ENCODE data around the gene TH. TPM values are rescaled to one million over a fixed set of nuclear protein-coding genes. Genes with fewer than 3 reads are reported as not detected.

The TH gene
- total and polyA plus RNA-seq, 9 of the 15 experiments (the other 6 are each of a cell fraction or from before 2014, with no cell fraction given): not detected

- no peak for TF ChIP-seq ZMIZ1 (IDR thresholded peaks at IDR 0.05; ENCODE audit: low read depth in 2 of 2, low read length in 2 of 2)
- no peak for TF ChIP-seq PURB (CRISPR knock-in tag; IDR thresholded peaks at IDR 0.05; ENCODE audit: low read depth)
Observed at GRCh38 chr11:2177076-2177475, 5.5 kb upstream of the TH start (continued).

GRCh38 chr11:2176389-2176900 lies 4.8 kb upstream of the TH start:
- FAIRE-seq: no peak
- no peak overlapping the region for H3K4me2 ChIP-seq (ENCODE audit: insufficient read depth, low read length)
- no peak for DNase-seq (ENCODE audit: extremely low read depth in 1 of 4, low spot score in 3 of 4)
- H3K27me3 ChIP-seq (ENCODE audit: control insufficient read depth in 2 of 2, insufficient read depth in 2 of 2, low read length in 2 of 2): peaks cover 10 to 58% of the 10 kb centered on the region in 2 experiments; a peak in 4 of 5 replicates
- no TSS peak for BruUV-seq (replicated peaks)
- H3K4me1 ChIP-seq (replicated peaks in 1 of 2; ENCODE audit: control insufficient read depth in 2 of 2, insufficient read depth in 2 of 2, low read length in 2 of 2): peaks cover 0 to 6% of the 10 kb centered on the region in 2 experiments; a peak in 2 of 5 replicates
- intact Hi-C loops (cut with micrococcal nuclease) (no loop called here), in situ Hi-C loops (cut with MboI) (no loop called here)
- H3K9ac ChIP-seq (ENCODE audit: insufficient read depth in 1 of 2, low read depth in 2 of 2, low read length in 2 of 2): no peak overlapping the region
- WGBS (ENCODE audit: insufficient coverage, low coverage, missing lambda C conversion rate): 3% methylated on average over 14 of the region's 14 CpGs
- no peaks in the 10 kb centered on the region for H3K36me3 ChIP-seq (ENCODE audit: control insufficient read depth, insufficient read depth, low read length)
- H4K20me1 ChIP-seq (replicated peaks; ENCODE audit: control insufficient read depth, insufficient read depth, low read length): no peaks in the 10 kb centered on the region; the same call in none of the 2 replicates
- H3K4me3 ChIP-seq: no peak overlapping the region
- CTCF ChIA-PET (ENCODE audit: low intra/inter-chr PET ratio): no interaction called here
- no peaks in the 10 kb centered on the region for H3K79me2 ChIP-seq (ENCODE audit: control insufficient read depth, insufficient read depth, low read length)
- no peak overlapping the region for H2AFZ ChIP-seq (ENCODE audit: low read depth, low read length)
- H3K9me3 ChIP-seq (replicated peaks; ENCODE audit: control insufficient read depth, insufficient read depth, low read depth, low read length): no peaks in the 10 kb centered on the region; the same call in 1 of the 2 replicates
- no peak overlapping the region for H3K27ac ChIP-seq (ENCODE audit: extremely low read depth, low read depth, low read length)
- POLR2A ChIA-PET: no interaction called here
- ATAC-seq: no peak
- TF ChIP-seq MAX (CRISPR knock-in tag; IDR thresholded peaks at IDR 0.05): peak; percentile 55; the same call in 1 of the 2 replicates
- peak in 1 of 2 experiments; percentile 69; a peak in 1 of 4 replicates for TF ChIP-seq KDM1A (IDR thresholded peaks at IDR 0.05)
- TF ChIP-seq CHD2 (IDR thresholded peaks at IDR 0.05; ENCODE audit: low read depth, low read length): no peak
- no peaks in the 10 kb centered on the region for H3K9me1 ChIP-seq (ENCODE audit: control insufficient read depth, insufficient read depth, low read length)

Measured in K562 (cell line).